ENCODE measurements around the gene PLIN4.

- TF ChIP-seq ARID4B (CRISPR knock-in tag; IDR thresholded peaks at IDR 0.05): peak; percentile 60; the same call in 1 of the 2 replicates
- TF ChIP-seq KDM1A (IDR thresholded peaks at IDR 0.05): peak; percentile 96 to 98
- TF ChIP-seq TSC22D4 (tag; IDR thresholded peaks at IDR 0.05): no peak
- TF ChIP-seq SRF (CRISPR knock-in tag; IDR thresholded peaks at IDR 0.05): no peak
- no peak for TF ChIP-seq POLR2A (conservative IDR thresholded peaks at IDR 0.05)
- TF ChIP-seq CTCF (IDR thresholded peaks at IDR 0.05 in 2 of 3, conservative IDR thresholded peaks at IDR 0.05 in 1 of 3; ENCODE audit: insufficient read depth in 2 of 3, low read depth in 1 of 3, low read length in 3 of 3): no peak
- TF ChIP-seq, protein P1, sequence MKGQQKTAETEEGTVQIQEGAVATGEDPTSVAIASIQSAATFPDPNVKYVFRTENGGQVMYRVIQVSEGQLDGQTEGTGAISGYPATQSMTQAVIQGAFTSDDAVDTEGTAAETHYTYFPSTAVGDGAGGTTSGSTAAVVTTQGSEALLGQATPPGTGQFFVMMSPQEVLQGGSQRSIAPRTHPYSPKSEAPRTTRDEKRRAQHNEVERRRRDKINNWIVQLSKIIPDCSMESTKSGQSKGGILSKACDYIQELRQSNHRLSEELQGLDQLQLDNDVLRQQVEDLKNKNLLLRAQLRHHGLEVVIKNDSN (CRISPR knock-in tag; IDR thresholded peaks at IDR 0.05): peak; percentile 45; the same call in 1 of the 2 replicates
- TF ChIP-seq ZNF445 (CRISPR knock-in tag; IDR thresholded peaks at IDR 0.05; ENCODE audit: low read depth): no peak
Observed at GRCh38 chr19:4555657-4556561, 37.6 kb upstream of the PLIN4 start.

Data from K562 (cell line).